HepG2 (cell line): ENCODE measurements around the gene HNRNPA2B1. TPM values are rescaled to one million over a fixed set of nuclear protein-coding genes. Genes with fewer than 3 reads are reported as not detected.

Experiments
- DBP ChIP-seq: sonication (generic); formaldehyde crosslinking; IDR thresholded peaks from 2 replicates; pipeline ENCODE4 v1.4.0; 2020; ENCODE audit warnings: missing genetic modification reagents; ENCODE audit errors: not compliant biosample characterization
- EP300 ChIP-seq, 3 experiments: sonication (generic) in 1 of 3; formaldehyde crosslinking in 1 of 3; IDR thresholded peaks; 2 replicates each; pipeline versions ENCODE4 v1.5.1 to v1.6.1; 2011 to 2020; ENCODE audit warnings: low read depth in 2 of 3, low read length in 2 of 3, borderline replicate concordance in 1 of 3, improper control_type of control experiment in 1 of 3, mild to moderate bottlenecking in 1 of 3, missing genetic modification reagents in 1 of 3, moderate library complexity in 1 of 3
- GPBP1L1 ChIP-seq: sonication (generic); formaldehyde crosslinking; IDR thresholded peaks from 2 replicates; pipeline ENCODE4 v1.5.0; 2020; ENCODE audit warnings: mild to moderate bottlenecking, missing genetic modification reagents
- MATR3 ChIP-seq: sonication (generic); formaldehyde crosslinking; IDR thresholded peaks from 2 replicates; pipeline ENCODE4 v1.4.0; 2020; ENCODE audit warnings: missing genetic modification reagents
- PHF21A ChIP-seq: sonication (generic); formaldehyde crosslinking; IDR thresholded peaks from 2 replicates; pipeline ENCODE4 v1.5.0; 2020; ENCODE audit warnings: mild to moderate bottlenecking, missing genetic modification reagents
- POLR2AphosphoS5 ChIP-seq: IDR thresholded peaks from 2 replicates; pipeline ENCODE4 v1.6.1; 2012; ENCODE audit warnings: low read depth, low read length
- POLR2G ChIP-seq: fragments of 200-400 bp; formaldehyde crosslinking; IDR thresholded peaks from 2 replicates; pipeline ENCODE4 v1.6.1; 2018; ENCODE audit warnings: mild to moderate bottlenecking, low read depth, low read length, moderate library complexity
- PTBP1 ChIP-seq: fragments of 200-400 bp; formaldehyde crosslinking; IDR thresholded peaks from 2 replicates; pipeline ENCODE4 v1.6.1; 2018; ENCODE audit warnings: low read length, low read depth; ENCODE audit not compliant: poor library complexity, severe bottlenecking
- RAD21 ChIP-seq: fragments of 450-650 bp; formaldehyde crosslinking; IDR thresholded peaks from 2 replicates; pipeline ENCODE4 v1.5.0; 2020; ENCODE audit warnings: mild to moderate bottlenecking
- RFX5 ChIP-seq: IDR thresholded peaks from 2 replicates; pipeline ENCODE4 v1.6.1; 2011; ENCODE audit warnings: low read depth, low read length, improper control_type of control experiment
- SMYD3 ChIP-seq: sonication (generic); formaldehyde crosslinking; IDR thresholded peaks from 2 replicates; pipeline ENCODE4 v1.8.1; 2023; ENCODE audit warnings: mild to moderate bottlenecking, missing genetic modification reagents
- SP4 ChIP-seq: sonication (generic); formaldehyde crosslinking; IDR thresholded peaks from 2 replicates; pipeline ENCODE4 v1.8.1; 2023; ENCODE audit warnings: mild to moderate bottlenecking, missing genetic modification reagents
- ZBTB3 ChIP-seq: sonication (generic); formaldehyde crosslinking; IDR thresholded peaks from 2 replicates; pipeline ENCODE4 v1.4.0; 2020; ENCODE audit warnings: low read depth, mild to moderate bottlenecking, moderate library complexity, missing genetic modification reagents, borderline replicate concordance
- ZNF10 ChIP-seq: sonication (generic); formaldehyde crosslinking; IDR thresholded peaks from 2 replicates; pipeline ENCODE4 v1.4.0; 2020; ENCODE audit warnings: mild to moderate bottlenecking, low read depth, missing genetic modification reagents, borderline replicate concordance
- ZNF180 ChIP-seq: sonication (generic); formaldehyde crosslinking; IDR thresholded peaks from 2 replicates; pipeline ENCODE4 v1.4.0; 2020; ENCODE audit warnings: low read depth, missing genetic modification reagents, borderline replicate concordance
- ZNF777 ChIP-seq: sonication (generic); formaldehyde crosslinking; IDR thresholded peaks from 2 replicates; pipeline ENCODE4 v1.4.0; 2020; ENCODE audit warnings: missing genetic modification reagents
- polyA plus RNA-seq, 8 experiments: library from polyadenylated mRNA; depleted of rRNA in 3 of 8; stranded (reverse) in 7 of 8; unstranded in 1 of 8; fragments of >200 nt; fragmentation: Illumina TruSeq in 4 of 8; extraction: Trizol in 4 of 8; gene quantifications; 2 replicates each; pipeline versions ENCODE4 v1.2.1 to v1.2.3, GENCODE V29; 2011 to 2016; ENCODE audit warnings: low read depth in 4 of 8, missing spikeins in 1 of 8, mixed read lengths in 1 of 8; ENCODE audit not compliant: insufficient read depth in 1 of 8
- total RNA-seq, 5 experiments: library from RNA; depleted of rRNA; stranded (reverse); fragments of >200 nt; fragmentation: Illumina TruSeq; extraction: Trizol; gene quantifications; 2 replicates each; pipeline ENCODE4 v1.2.3, GENCODE V29; 2016; ENCODE audit warnings: low read depth in 1 of 5
- TF ChIP-seq, protein P1 (sequence below): IDR thresholded peaks from 2 replicates; pipeline ENCODE4 v1.6.1; 2016; ENCODE audit warnings: low read depth, control low read depth
- TF ChIP-seq, protein P2 (sequence below): sonication (generic); formaldehyde crosslinking; conservative IDR thresholded peaks from 2 replicates; pipeline ENCODE4 v1.8.0; 2022; ENCODE audit warnings: missing genetic modification reagents
- TF ChIP-seq, protein P3 (sequence below): IDR thresholded peaks from 2 replicates; pipeline ENCODE4 v1.6.1; 2018; ENCODE audit warnings: missing genetic modification reagents, mild to moderate bottlenecking, missing compliant biosample characterization
- TF ChIP-seq, protein P4 (sequence below): sonication (generic); formaldehyde crosslinking; IDR thresholded peaks from 2 replicates; pipeline ENCODE4 v1.5.1; 2020; ENCODE audit warnings: missing genetic modification reagents, mild to moderate bottlenecking, borderline replicate concordance

The HNRNPA2B1 gene
- total and polyA plus RNA-seq, 2 of the 13 experiments (the other 11 are each of a cell fraction or from before 2014, with no cell fraction given) = 193 to 412 TPM

DNA sequence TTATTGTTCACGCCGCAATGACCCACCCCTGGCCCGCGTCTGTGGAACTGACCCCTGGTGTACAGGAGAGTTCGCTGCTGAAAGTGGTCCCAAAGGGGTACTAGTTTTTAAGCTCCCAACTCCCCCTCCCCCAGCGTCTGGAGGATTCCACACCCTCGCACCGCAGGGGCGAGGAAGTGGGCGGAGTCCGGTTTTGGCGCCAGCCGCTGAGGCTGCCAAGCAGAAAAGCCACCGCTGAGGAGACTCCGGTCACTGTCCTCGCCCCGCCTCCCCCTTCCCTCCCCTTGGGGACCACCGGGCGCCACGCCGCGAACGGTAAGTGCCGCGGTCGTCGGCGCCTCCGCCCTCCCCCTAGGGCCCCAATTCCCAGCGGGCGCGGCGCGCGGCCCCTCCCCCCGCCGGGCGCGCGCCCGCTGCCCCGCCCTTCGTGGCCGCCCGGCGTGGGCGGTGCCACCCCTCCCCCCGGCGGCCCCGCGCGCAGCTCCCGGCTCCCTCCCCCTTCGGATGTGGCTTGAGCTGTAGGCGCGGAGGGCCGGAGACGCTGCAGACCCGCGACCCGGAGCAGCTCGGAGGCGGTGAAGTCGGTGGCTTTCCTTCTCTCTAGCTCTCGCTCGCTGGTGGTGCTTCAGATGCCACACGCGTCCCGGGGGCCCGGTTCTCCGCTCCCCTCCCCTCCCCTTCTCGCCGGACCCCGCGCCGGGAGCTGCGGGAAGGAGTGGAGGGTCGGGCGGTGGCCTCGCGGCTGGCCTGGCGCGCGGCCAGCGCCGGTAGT, 887 bp upstream of the HNRNPA2B1 start, which contains the start of gene CBX3 (continued):
- TF ChIP-seq, protein P1, sequence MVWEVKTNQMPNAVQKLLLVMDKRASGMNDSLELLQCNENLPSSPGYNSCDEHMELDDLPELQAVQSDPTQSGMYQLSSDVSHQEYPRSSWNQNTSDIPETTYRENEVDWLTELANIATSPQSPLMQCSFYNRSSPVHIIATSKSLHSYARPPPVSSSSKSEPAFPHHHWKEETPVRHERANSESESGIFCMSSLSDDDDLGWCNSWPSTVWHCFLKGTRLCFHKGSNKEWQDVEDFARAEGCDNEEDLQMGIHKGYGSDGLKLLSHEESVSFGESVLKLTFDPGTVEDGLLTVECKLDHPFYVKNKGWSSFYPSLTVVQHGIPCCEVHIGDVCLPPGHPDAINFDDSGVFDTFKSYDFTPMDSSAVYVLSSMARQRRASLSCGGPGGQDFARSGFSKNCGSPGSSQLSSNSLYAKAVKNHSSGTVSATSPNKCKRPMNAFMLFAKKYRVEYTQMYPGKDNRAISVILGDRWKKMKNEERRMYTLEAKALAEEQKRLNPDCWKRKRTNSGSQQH (CRISPR knock-in tag) = peak; percentile 4; the same call in 1 of the 2 replicates
- TF ChIP-seq RAD21 (CRISPR knock-in tag) = no peak
- TF ChIP-seq ZNF777 (CRISPR knock-in tag) = no peak
- TF ChIP-seq, protein P2, sequence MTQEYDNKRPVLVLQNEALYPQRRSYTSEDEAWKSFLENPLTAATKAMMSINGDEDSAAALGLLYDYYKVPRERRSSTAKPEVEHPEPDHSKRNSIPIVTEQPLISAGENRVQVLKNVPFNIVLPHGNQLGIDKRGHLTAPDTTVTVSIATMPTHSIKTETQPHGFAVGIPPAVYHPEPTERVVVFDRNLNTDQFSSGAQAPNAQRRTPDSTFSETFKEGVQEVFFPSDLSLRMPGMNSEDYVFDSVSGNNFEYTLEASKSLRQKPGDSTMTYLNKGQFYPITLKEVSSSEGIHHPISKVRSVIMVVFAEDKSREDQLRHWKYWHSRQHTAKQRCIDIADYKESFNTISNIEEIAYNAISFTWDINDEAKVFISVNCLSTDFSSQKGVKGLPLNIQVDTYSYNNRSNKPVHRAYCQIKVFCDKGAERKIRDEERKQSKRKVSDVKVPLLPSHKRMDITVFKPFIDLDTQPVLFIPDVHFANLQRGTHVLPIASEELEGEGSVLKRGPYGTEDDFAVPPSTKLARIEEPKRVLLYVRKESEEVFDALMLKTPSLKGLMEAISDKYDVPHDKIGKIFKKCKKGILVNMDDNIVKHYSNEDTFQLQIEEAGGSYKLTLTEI = no peak
- no peak for TF ChIP-seq EP300 (IDR thresholded peaks at IDR 0.05; ENCODE audit: low read depth in 2 of 2, low read length in 2 of 2)
- no peak for TF ChIP-seq EP300 (CRISPR knock-in tag; IDR thresholded peaks at IDR 0.05; ENCODE audit: borderline replicate concordance)
- no peak for TF ChIP-seq RFX5
- TF ChIP-seq, protein P3, sequence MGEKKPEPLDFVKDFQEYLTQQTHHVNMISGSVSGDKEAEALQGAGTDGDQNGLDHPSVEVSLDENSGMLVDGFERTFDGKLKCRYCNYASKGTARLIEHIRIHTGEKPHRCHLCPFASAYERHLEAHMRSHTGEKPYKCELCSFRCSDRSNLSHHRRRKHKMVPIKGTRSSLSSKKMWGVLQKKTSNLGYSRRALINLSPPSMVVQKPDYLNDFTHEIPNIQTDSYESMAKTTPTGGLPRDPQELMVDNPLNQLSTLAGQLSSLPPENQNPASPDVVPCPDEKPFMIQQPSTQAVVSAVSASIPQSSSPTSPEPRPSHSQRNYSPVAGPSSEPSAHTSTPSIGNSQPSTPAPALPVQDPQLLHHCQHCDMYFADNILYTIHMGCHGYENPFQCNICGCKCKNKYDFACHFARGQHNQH (CRISPR knock-in tag) = no peak; the same call in 1 of the 2 replicates
- 0 out of 2 replicates have a peak, but pooled peaks have one; percentile 7 for TF ChIP-seq ZBTB3
- TF ChIP-seq, protein P4, sequence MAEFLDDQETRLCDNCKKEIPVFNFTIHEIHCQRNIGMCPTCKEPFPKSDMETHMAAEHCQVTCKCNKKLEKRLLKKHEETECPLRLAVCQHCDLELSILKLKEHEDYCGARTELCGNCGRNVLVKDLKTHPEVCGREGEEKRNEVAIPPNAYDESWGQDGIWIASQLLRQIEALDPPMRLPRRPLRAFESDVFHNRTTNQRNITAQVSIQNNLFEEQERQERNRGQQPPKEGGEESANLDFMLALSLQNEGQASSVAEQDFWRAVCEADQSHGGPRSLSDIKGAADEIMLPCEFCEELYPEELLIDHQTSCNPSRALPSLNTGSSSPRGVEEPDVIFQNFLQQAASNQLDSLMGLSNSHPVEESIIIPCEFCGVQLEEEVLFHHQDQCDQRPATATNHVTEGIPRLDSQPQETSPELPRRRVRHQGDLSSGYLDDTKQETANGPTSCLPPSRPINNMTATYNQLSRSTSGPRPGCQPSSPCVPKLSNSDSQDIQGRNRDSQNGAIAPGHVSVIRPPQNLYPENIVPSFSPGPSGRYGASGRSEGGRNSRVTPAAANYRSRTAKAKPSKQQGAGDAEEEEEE = no peak
- no peak for TF ChIP-seq SP4 (CRISPR knock-in tag)
- no peak for TF ChIP-seq PTBP1
- TF ChIP-seq POLR2AphosphoS5 = peak; percentile 80
- TF ChIP-seq ZNF180 (CRISPR knock-in tag) = no peak
- no peak for TF ChIP-seq DBP (CRISPR knock-in tag)
- TF ChIP-seq MATR3 (CRISPR knock-in tag) = no peak
- TF ChIP-seq PHF21A (CRISPR knock-in tag) = no peak
- TF ChIP-seq GPBP1L1 (CRISPR knock-in tag) = no peak
- TF ChIP-seq POLR2G = peak; percentile 82
- TF ChIP-seq SMYD3 (CRISPR knock-in tag) = no peak
- no peak for TF ChIP-seq ZNF10 (CRISPR knock-in tag)
